Stimulated activated CD8-positive, alpha-beta memory T cell treated with anti-CD3 and anti-CD28 coated beads, Interleukin-7, amount 100 ng/mL, for 1 hour (primary cell): ENCODE measurements around the gene ALDH1L1.
A peak's percentile ranks its signal among the peaks of the same experiment; 100 is the strongest.
"Not testable (repeated sequence)": the region's sequence is repeated elsewhere in the genome, so short reads cannot be mapped to it uniquely, and the experiment has no call there.

Experiments used
- DNase-seq, 2 donors: peaks; one replicate each; pipeline ENCODE4 v3.0.0-alpha.2; 2020; ENCODE audit warnings: low read depth in 2 of 2

Gene ALDH1L1

DNA sequence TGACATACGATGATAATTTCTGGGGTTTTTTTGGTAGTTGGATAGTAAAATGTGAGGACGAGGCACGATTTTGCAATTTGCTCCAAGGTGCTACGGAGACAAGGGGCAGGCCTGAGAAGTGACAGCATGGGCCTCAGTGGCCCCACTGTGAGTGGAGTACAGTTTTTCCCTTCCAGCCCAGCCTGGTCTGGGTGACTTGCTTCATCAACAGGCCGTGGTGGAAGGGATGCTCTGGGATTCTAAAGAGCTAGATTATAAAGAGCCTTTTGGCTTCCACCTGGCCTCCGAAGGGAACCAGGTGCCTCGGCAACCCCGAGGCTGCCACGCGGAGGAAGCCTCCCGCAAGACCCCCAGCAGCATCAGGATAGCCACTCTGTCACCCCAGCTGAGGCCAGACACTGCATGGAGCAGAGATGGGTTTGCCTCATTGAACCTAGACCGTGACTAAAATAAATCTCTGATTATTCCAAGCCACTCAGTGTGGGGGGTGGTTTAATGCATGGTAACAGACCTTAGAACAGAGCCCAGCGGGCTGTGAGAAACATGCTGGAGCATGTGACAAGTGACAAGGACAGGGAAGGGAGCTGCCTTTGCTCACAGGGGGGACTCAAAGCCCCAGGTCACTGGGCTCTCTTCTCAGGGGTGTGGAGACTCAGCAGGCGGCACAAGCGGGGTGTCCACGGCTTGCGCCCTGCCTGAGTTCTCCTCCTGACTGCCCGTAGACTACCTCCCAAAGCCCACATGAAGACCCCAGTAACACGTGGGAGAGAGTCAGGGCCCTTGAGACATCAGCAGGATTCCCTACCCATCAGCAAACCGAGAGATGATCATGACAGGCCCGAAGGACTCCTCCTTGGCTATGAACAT lies 73.8 kb downstream of the ALDH1L1 start:
- no peak for DNase-seq

GRCh38 chr3:126105691-126106187 lies 74.6 kb downstream of the ALDH1L1 start:
- DNase-seq: no peak

- no peak for DNase-seq
Observed at GRCh38 chr3:126104742-126105605, 75.4 kb downstream of the ALDH1L1 start.

DNA sequence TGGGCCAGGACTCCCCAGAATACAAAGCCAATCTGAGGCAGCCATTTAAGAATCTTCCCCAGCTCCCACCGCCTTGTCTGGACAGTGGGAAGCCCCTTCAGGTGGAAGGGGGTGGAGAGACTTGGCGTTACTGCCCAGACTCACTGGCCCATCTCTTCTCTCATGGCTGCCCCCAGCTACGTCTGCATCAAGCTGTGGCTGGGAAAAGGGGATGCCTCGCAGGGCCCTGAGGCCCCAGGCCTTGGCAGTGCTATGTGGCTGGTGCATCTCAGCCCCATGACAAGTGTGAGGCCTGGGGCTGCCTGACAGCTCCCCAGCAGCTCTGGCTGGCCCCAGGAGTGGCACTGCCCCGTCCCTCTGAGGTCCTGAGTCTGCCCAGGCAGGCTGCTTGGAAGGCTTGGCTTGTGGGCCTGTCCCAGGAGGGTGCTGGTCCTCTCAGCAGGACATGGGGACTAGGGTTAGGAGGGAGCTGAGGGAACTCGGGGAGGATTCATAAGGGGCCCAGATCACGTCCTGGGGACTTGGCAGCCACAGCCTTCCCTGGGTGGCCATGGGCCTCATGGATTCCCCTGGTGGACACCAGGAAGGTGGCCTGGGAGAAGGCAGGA lies 76.3 kb downstream of the ALDH1L1 start:
- no peak for DNase-seq

DNA sequence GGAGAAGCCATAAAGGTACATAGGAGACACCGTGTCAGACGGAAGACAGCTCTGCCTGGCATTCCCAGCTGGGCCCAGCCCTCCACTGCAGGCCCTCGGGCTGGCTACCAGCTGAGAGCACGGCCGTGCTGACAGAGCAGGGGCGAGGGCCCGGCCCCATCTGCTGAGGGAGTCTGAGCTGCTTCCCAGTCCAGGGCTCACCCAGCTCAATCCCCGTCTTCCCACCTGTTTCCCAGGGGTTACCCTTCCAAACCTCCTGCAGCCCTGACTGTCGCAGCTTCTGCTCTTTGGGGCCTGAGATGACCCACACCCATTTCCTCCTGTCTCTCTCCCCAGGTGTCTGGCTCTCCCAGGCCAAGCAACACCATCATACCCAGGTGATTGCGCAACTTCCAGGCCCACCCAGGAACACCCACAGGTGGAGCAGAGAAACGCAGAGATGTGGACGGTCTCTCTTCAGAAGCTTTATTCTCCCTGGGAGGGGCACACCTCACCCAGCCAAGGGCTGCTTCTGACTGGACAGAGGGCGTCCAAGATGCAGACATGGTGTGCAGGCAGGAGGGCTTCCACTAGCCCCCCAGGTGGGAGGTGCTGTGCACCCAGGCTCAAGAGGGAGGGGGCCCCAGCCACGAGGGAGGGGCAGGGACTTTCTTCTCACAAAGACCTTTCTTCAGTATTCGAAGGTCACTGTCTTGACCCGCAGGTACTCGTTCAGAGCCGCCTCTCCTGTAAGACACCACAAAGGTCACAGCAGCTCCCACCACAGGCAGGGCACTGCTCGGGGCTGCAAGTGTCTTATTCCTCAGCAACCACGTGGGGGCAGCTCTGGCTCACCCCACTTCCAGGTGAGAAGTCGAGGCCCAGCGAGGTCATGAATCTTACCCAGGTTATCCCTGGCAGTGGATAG lies 77.0 kb downstream of the ALDH1L1 start:
- no peak for DNase-seq

DNA sequence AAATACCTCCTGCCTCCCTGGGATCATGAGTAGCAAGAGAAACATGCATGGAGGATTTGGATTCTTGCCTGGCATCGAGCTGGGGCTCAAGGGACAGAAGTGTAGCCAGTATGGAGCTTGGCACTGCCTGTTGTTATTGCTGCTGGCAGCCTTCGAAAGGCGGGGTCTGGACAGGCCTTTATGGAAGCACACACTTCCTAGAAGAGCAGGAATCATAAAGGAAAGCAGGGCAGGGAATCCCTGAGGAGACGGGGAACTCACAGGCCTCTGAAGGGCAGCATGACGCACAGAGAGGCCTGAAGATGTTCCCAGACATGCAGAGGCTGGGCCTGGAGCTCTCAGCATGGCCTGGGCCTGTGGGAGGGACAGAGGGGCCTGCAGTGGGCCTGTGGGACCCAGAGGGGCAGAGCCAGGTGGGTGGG lies 77.8 kb downstream of the ALDH1L1 start:
- DNase-seq: no peak

DNA sequence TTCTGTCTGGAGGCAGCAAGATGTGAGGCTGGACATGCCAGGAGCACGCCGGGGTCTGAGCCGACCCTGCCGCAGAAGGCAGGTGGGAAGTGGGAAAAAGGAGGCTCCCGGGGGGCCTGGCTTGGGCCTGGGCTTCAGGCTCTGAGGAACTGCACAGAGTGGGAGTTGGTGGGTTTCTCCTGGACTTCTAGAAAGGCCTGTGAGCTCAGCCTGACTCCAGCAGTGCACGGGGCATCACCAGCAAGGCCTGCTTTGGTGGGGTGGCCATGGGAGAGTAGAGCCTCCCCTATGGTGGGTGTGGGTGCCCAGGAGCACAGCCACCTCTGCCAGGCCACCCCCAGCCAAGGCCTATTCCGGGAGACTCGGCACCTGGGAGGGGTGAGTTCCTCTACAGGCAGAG lies 78.4 kb downstream of the ALDH1L1 start:
- DNase-seq: no peak

DNA sequence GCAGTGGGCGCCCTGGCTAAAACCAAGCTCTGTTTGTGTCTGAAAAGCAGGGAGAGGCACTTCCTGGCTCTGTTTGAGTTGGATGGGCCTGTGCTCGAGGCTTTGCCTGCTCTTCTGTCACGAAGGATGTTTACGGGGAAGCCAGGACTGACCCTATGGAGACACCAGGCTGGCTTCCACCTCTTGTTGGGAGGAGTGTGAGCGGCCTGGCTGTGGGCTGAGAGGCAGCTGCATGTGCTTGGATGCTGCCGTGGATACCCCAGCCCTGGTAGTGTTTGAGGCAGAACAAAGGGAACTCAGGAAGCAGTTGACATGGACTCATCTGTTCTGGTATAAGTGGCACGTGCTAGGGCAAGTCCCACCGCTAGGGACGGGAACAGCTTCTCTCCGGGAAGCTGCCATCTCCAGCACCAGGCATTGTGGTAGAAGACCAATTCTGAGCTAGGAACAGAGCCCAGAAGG lies 78.8 kb downstream of the ALDH1L1 start:
- DNase-seq: no peak

DNA sequence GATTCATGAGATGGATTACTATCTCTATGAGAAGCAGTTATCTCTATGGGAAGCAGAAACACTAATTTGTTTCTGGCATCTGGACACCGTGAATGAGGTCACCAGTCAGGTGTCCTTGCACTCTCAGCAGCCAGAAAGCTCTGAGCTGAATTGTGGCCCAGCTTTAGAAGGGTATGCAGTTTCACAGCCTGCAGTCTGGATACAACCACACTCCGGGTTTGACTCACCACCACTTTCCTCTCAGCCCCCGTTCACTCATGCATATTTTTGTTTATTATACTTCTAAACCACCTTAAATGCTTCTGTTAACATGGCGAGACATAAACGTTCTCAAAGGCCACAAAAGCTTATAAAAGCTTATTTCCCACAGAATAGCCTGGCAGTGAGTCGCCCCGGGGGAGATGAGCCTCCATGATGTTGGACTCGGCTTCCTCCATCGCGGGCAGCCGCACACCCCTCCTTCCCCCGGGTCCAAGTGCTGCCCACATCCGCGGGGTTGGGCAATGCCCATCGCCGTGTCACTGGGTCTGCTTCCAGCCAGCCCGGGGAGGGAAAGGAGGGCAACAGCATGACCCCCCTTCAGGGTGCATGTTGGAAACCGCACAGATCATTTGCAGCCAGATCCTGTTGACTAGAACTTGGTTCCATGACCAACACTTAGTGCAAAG lies 79.6 kb downstream of the ALDH1L1 start:
- DNase-seq: no peak

GRCh38 chr3:126100269-126100633 lies 80.1 kb downstream of the ALDH1L1 start:
- DNase-seq: no peak

- DNase-seq: no peak
Observed at GRCh38 chr3:126098391-126098858, 82.0 kb downstream of the ALDH1L1 start.

- no peak for DNase-seq
Observed at GRCh38 chr3:126097801-126098200, 82.6 kb downstream of the ALDH1L1 start.

- not testable (repeated sequence) for DNase-seq
Observed at GRCh38 chr3:126096274-126096673, 84.1 kb downstream of the ALDH1L1 start.

DNA sequence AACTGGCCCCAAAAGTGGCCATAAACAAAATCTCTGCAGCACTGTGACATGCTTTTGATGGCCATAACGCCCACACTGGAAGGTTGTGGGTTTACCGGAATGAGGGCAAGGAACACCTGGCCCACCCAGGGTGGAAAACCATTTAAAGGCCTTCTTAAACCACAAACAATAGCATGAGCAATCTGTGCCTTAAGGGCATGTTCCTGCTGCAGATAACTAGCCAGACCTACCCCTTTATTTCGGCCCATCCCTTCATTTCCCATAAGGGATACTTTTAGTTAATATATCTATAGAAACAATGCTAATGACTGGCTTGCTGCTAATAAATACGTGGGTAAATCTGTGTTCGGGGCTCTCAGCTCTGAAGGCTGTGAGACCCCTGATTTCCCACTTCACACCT lies 88.3 kb downstream of the ALDH1L1 start:
- not testable (repeated sequence) for DNase-seq

GRCh38 chr3:126087552-126088175 lies 92.7 kb downstream of the ALDH1L1 start:
- DNase-seq: no peak

DNA sequence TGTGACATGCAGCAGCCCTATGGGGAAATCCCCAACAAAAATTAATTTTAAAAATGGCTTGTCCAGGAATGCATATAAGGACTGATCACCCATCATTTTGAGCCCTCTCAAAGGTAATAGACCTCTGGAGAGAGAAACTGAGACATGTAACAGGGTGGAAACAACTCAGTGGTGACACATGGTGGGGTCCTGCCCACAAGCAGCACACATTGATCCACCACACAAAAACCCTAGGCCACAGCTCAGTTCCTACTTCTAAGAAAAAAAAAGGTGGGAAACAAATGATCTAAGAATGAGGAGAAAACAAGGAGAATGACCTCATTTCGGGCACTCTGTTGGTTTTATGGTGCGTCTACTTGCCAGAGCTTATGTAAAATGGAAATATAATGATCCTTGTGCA lies 94.5 kb downstream of the ALDH1L1 start:
- no peak for DNase-seq

- DNase-seq: no peak
Observed at GRCh38 chr3:126085276-126085675, 95.1 kb downstream of the ALDH1L1 start.

DNA sequence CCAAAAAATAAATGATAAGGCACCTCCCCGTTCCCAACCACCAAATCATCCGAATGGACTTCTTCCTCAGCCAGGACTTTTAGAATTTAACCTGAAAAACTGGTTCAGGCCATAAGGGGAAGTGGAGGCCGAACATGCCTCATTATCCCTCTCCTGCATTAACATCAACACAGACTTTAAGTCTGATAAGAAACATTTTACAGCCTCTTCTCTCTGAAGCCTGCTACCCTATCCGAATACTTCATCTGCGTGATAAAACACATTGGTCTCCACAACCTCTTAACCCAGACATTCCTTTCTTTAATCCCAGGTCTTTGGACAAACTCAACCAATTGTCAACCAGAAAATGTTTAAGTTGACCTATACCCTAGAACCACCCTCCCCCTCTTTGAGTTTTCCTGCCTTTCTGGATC lies 95.6 kb downstream of the ALDH1L1 start:
- DNase-seq: no peak

DNA sequence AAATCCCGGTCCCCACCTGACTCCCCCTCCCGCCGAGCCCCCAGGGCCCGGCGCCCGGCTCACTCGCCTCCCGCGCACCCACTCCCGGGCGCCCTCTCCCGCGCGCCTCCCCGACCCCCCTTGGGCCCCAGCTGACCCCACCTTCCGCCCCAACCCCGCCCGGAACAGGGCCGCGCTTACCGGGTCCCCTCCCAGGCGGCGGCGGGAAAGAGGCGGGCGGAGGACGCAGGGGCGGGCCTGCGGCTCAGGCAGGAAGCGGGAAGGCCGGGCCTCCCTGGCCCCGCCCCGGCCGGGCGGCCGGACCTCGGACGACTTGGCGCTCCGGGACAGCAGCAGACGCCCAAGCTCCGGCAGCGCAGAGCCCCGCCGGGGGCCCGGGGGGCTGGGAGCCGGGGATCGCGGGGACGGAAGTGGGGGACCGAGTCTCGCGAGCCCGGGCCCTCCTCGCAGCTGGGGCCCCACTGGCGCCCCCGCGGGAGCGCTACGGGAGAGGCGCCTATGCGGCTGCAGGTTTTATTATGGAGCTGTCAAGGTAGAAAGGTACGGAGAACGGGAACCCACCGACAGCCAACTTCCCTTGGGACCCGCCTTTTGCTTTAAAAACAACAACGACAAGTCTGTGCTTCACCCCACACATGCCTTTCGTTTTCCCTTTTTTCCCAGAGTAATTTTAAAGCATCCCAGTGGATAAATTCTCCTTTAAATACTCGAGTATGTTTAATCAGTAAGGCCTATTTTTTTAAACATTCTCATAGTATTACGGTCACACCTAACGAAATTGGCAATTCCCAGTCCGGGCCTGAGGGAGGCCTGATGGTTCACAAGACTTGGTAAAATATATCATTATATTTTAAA lies 96.2 kb downstream of the ALDH1L1 start, which contains the start of gene SLC41A3:
SLC41A3 (minus strand) TSS at position 212 of the 855 bp plus-strand sequence. CDS start 15,905 bp downstream, outside the sequence.
- DNase-seq: peak; percentile 66 to 69
